Smooth muscle cell (in vitro differentiated cells): ENCODE measurements around the gene COPZ1. TPM values are rescaled to one million over a fixed set of nuclear protein-coding genes. Genes with fewer than 3 reads are reported as not detected.

ENCODE experiments used
- DNase-seq: peaks from one replicate; lab custom pipeline; 2025; ENCODE audit not compliant: unreplicated experiment; lab: John Stamatoyannopoulos, UW
- H2AFZ ChIP-seq: fragments of 200-600 bp; sonication (generic); 2 replicates; pipeline ENCODE4 v1.6.0; 2016; ENCODE audit warnings: antibody characterized with exemption, low read depth, mild to moderate bottlenecking
- H3F3A ChIP-seq: fragments of 200-600 bp; sonication (generic); 2 replicates; pipeline ENCODE4 v1.6.0; 2017; ENCODE audit warnings: antibody characterized with exemption, low read depth
- H3K27ac ChIP-seq: fragments of 200-600 bp; sonication (generic); 2 replicates; pipeline ENCODE4 v1.5.1; 2016; ENCODE audit warnings: low read depth, mild to moderate bottlenecking
- H3K27me3 ChIP-seq: fragments of 200-600 bp; sonication (generic); 2 replicates; pipeline ENCODE4 v1.6.1; 2016; ENCODE audit warnings: low read depth, mild to moderate bottlenecking
- H3K36me3 ChIP-seq: fragments of 200-600 bp; sonication (generic); 2 replicates; pipeline ENCODE4 v1.5.1; 2016; ENCODE audit warnings: low read depth
- H3K4me1 ChIP-seq: fragments of 200-600 bp; sonication (generic); 2 replicates; pipeline ENCODE4 v1.5.1; 2016; ENCODE audit warnings: low read depth
- H3K4me2 ChIP-seq: fragments of 200-600 bp; sonication (generic); 2 replicates; pipeline ENCODE4 v1.6.0; 2016; ENCODE audit warnings: mild to moderate bottlenecking
- H3K4me3 ChIP-seq: fragments of 200-600 bp; sonication (generic); 2 replicates; pipeline ENCODE4 v1.5.1; 2016; ENCODE audit warnings: mild to moderate bottlenecking
- H3K79me2 ChIP-seq: fragments of 200-600 bp; sonication (generic); 2 replicates; pipeline ENCODE4 v1.6.0; 2016; ENCODE audit warnings: low read depth, mild to moderate bottlenecking
- H3K9ac ChIP-seq: fragments of 200-600 bp; sonication (generic); 2 replicates; pipeline ENCODE4 v1.6.0; 2016; ENCODE audit warnings: low read depth
- H3K9me3 ChIP-seq: fragments of 200-600 bp; sonication (generic); replicated peaks from 2 replicates; pipeline ENCODE4 v1.5.1; 2016; ENCODE audit warnings: low read depth
- H4K20me1 ChIP-seq: fragments of 200-600 bp; sonication (generic); 2 replicates; pipeline ENCODE4 v1.6.0; 2016; ENCODE audit warnings: low read depth
- WGBS: methylation state at CpG from one replicate; pipeline ENCODE4 v1.1.7; 2016; ENCODE audit warnings: low lambda C conversion rate; 5-methylcytosine and 5-hydroxymethylcytosine counted together
- polyA plus RNA-seq: library from polyadenylated mRNA; unstranded; fragments of >200 nt; fragmentation: Nextera tagmentation; extraction: Ambion mirVana; gene quantifications from 2 replicates; pipeline ENCODE4 v1.2.1, GENCODE V29; 2016
- total RNA-seq: library from RNA; depleted of rRNA; stranded (reverse); fragments of >200 nt; gene quantifications from 2 replicates; pipeline ENCODE4 v1.2.3, GENCODE V29; 2014
- TF ChIP-seq, protein P1 (sequence below): fragments of 200-600 bp; sonication (generic); IDR thresholded peaks from 2 replicates; pipeline ENCODE4 v1.5.1; 2017; ENCODE audit warnings: borderline replicate concordance, mild to moderate bottlenecking, antibody characterized with exemption; ENCODE audit not compliant: insufficient read depth, poor library complexity, severe bottlenecking

Gene COPZ1
- total and polyA plus RNA-seq, 2 experiments from 2014 or later = 147 to 214 TPM

GRCh38 chr12:54292931-54293241 is 32.0 kb upstream of the COPZ1 start:
- H3K27me3 ChIP-seq = no peaks in the 10 kb centered on the region
- no peak overlapping the region for H3K9ac ChIP-seq
- no peak overlapping the region for H3K27ac ChIP-seq
- H3K4me3 ChIP-seq = no peak overlapping the region
- no peaks in the 10 kb centered on the region for H3K79me2 ChIP-seq
- H3K4me2 ChIP-seq = no peak overlapping the region
- H3K36me3 ChIP-seq = no peaks in the 10 kb centered on the region
- H3K9me3 ChIP-seq = no peaks in the 10 kb centered on the region
- no peaks in the 10 kb centered on the region for H3K4me1 ChIP-seq
- no peak overlapping the region for H2AFZ ChIP-seq
- 98% methylated on average over 7 of the region's 7 CpGs for WGBS
- TF ChIP-seq, protein P1, sequence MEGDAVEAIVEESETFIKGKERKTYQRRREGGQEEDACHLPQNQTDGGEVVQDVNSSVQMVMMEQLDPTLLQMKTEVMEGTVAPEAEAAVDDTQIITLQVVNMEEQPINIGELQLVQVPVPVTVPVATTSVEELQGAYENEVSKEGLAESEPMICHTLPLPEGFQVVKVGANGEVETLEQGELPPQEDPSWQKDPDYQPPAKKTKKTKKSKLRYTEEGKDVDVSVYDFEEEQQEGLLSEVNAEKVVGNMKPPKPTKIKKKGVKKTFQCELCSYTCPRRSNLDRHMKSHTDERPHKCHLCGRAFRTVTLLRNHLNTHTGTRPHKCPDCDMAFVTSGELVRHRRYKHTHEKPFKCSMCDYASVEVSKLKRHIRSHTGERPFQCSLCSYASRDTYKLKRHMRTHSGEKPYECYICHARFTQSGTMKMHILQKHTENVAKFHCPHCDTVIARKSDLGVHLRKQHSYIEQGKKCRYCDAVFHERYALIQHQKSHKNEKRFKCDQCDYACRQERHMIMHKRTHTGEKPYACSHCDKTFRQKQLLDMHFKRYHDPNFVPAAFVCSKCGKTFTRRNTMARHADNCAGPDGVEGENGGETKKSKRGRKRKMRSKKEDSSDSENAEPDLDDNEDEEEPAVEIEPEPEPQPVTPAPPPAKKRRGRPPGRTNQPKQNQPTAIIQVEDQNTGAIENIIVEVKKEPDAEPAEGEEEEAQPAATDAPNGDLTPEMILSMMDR = no peak
- peaks cover 8% of the 10 kb centered on the region for H4K20me1 ChIP-seq
- H3F3A ChIP-seq = peaks cover 16% of the 10 kb centered on the region
- DNase-seq = no peak

GRCh38 chr12:54294152-54294952 is 30.6 kb upstream of the COPZ1 start:
- Histone ChIP-seq H3K4me1 (no peaks in the 10 kb centered on the region), H3F3A (peaks cover 2% of the 10 kb centered on the region), H3K4me3 (no peak overlapping the region), H3K36me3 (no peaks in the 10 kb centered on the region), H3K4me2 (no peak overlapping the region), H3K79me2 (no peaks in the 10 kb centered on the region), H3K9me3 (no peaks in the 10 kb centered on the region), H2AFZ (no peak overlapping the region), H3K9ac (no peak overlapping the region), H3K27me3 (no peaks in the 10 kb centered on the region), H3K27ac (no peak overlapping the region), H4K20me1 (no peaks in the 10 kb centered on the region)
- DNase-seq = no peak
- TF ChIP-seq, protein P1 = peak; percentile 61
- 78% methylated on average over 9 of the region's 9 CpGs for WGBS

- no peak overlapping the region for H2AFZ ChIP-seq
- no peaks in the 10 kb centered on the region for H3K27me3 ChIP-seq
- no peak overlapping the region for H3K27ac ChIP-seq
- H3K9me3 ChIP-seq = no peaks in the 10 kb centered on the region
- H3K79me2 ChIP-seq = no peaks in the 10 kb centered on the region
- H3F3A ChIP-seq = no peaks in the 10 kb centered on the region
- no peak overlapping the region for H3K4me2 ChIP-seq
- WGBS = 83% methylated on average over 9 of the region's 9 CpGs
- H3K4me1 ChIP-seq = peaks cover 5% of the 10 kb centered on the region
- no peak for DNase-seq
- no peaks in the 10 kb centered on the region for H4K20me1 ChIP-seq
- no peak overlapping the region for H3K4me3 ChIP-seq
- TF ChIP-seq, protein P1 = no peak
- H3K9ac ChIP-seq = no peak overlapping the region
- no peaks in the 10 kb centered on the region for H3K36me3 ChIP-seq
Observed at GRCh38 chr12:54294953-54295566, 29.9 kb upstream of the COPZ1 start.
